NCI-H1417 (cell line): Measurements from ENCODE around the gene ADAMTS2.
A peak's percentile ranks its signal among the peaks of the same experiment; 100 is the strongest.

Source experiments
- DNase-seq, 3 experiments: peaks; one replicate each; lab custom pipeline; 2025; lab: John Stamatoyannopoulos, UW

ADAMTS2 gene

GRCh38 chr5:179278546-179278945 lies 66.7 kb downstream of the ADAMTS2 start:
- DNase-seq = peak in 1 of 3 experiments; percentile 9

GRCh38 chr5:179278119-179278518 lies 67.1 kb downstream of the ADAMTS2 start:
- peak in 1 of 3 experiments; percentile 9 for DNase-seq

- DNase-seq = no peak
Measured at GRCh38 chr5:179276838-179277395, 68.3 kb downstream of the ADAMTS2 start.

- DNase-seq = no peak
Measured at GRCh38 chr5:179275941-179276837, 69.1 kb downstream of the ADAMTS2 start.

- DNase-seq = no peak
Measured at GRCh38 chr5:179275381-179275878, 69.8 kb downstream of the ADAMTS2 start.

- no peak for DNase-seq
Measured at GRCh38 chr5:179274321-179275315, 70.6 kb downstream of the ADAMTS2 start.

- DNase-seq = no peak
Measured at GRCh38 chr5:179273441-179274145, 71.7 kb downstream of the ADAMTS2 start.

GRCh38 chr5:179273073-179273435 lies 72.2 kb downstream of the ADAMTS2 start:
- no peak for DNase-seq

- DNase-seq = no peak
Measured at GRCh38 chr5:179272326-179273072, 72.8 kb downstream of the ADAMTS2 start.

GRCh38 chr5:179271821-179272325 lies 73.4 kb downstream of the ADAMTS2 start:
- DNase-seq = no peak

GRCh38 chr5:179271428-179271734 lies 73.9 kb downstream of the ADAMTS2 start:
- no peak for DNase-seq

- DNase-seq = peak in 1 of 3 experiments; percentile 11
Measured at GRCh38 chr5:179270581-179271427, 74.5 kb downstream of the ADAMTS2 start.

GRCh38 chr5:179269781-179270543 lies 75.3 kb downstream of the ADAMTS2 start:
- DNase-seq = peak in 2 of 3 experiments; percentile 12 to 31

- no peak for DNase-seq
Measured at GRCh38 chr5:179268966-179269693, 76.1 kb downstream of the ADAMTS2 start.

GRCh38 chr5:179268399-179268952 lies 76.8 kb downstream of the ADAMTS2 start:
- no peak for DNase-seq

- no peak for DNase-seq
Measured at GRCh38 chr5:179267671-179268083, 77.6 kb downstream of the ADAMTS2 start.

GRCh38 chr5:179267071-179267670 lies 78.1 kb downstream of the ADAMTS2 start:
- DNase-seq = no peak
